B cell (primary cell): ENCODE measurements around the gene GLRX.

Experiments
- EZH2 ChIP-seq: IDR thresholded peaks from 2 replicates; pipeline ENCODE4 v1.6.1; 2012; ENCODE audit warnings: borderline replicate concordance, low read depth, mild to moderate bottlenecking, moderate library complexity, low read length; ENCODE audit not compliant: insufficient read depth, poor library complexity, severe bottlenecking
- TF ChIP-seq, protein P1 (sequence below): fragments of 200-600 bp; IDR thresholded peaks from one replicate; pipeline ENCODE4 v1.8.0; 2022; ENCODE audit warnings: antibody characterized with exemption, mild to moderate bottlenecking

DNA sequence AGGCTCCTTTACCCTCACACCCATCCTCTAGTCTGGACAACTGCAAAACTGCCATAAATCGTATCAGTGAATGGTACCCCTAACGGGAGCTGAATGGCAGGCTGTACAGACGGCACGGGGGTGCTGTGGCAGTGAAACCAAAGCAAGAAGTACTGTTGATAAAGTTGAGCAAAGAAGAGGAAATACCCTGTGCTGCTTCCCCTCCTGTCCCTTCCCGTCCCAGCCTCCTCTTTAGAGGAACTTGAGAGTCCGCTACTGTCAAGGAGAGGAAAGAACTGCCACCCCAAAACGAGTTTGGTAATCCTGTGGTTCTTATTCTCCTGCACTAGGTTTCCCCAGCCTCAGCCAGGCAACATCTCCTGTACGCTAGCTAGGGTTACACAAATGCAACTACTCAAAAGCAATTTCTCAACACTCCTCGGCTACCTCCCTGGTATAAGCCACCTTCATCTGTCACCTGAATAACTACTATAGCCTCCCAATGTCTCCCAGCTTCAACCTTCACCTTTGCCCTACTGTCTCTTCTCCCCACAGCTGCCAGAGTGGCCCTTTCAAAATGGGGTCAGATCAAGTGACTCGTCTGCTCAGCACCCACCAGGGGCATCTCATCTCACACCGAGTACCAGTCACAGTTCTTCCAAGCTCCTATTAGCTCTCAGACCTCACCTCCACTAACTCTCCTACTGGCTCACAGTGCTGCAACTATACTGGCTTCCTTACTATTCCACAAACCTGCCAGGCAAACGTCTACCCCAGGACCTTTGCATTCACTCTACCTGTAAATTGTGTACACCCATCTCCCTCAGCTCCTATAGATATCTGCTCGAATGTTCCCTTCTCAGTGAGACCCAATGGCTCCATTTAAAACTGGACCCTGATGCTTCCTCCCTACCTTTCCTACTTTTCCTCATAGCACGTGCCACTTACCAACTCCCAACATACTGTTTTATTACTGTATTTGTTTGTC, 4.1 kb downstream of the GLRX start:
- TF ChIP-seq, protein P1, sequence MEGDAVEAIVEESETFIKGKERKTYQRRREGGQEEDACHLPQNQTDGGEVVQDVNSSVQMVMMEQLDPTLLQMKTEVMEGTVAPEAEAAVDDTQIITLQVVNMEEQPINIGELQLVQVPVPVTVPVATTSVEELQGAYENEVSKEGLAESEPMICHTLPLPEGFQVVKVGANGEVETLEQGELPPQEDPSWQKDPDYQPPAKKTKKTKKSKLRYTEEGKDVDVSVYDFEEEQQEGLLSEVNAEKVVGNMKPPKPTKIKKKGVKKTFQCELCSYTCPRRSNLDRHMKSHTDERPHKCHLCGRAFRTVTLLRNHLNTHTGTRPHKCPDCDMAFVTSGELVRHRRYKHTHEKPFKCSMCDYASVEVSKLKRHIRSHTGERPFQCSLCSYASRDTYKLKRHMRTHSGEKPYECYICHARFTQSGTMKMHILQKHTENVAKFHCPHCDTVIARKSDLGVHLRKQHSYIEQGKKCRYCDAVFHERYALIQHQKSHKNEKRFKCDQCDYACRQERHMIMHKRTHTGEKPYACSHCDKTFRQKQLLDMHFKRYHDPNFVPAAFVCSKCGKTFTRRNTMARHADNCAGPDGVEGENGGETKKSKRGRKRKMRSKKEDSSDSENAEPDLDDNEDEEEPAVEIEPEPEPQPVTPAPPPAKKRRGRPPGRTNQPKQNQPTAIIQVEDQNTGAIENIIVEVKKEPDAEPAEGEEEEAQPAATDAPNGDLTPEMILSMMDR, result no peak
- TF ChIP-seq EZH2, result no peak
